Spleen (tissue), 7 donors: ENCODE data around the gene TPH1.

ENCODE experiments used
- POLR2AphosphoS5 ChIP-seq, 3 donors: sonication (generic); formaldehyde crosslinking; IDR thresholded peaks; one replicate each; pipeline ENCODE4 v1.5.1; 2017; ENCODE audit warnings: antibody characterized with exemption in 3 of 3
- TF ChIP-seq, protein P1 (sequence below), 11 experiments: fragments of 200-600 bp in 7 of 11; fragments of 450-650 bp in 4 of 11; sonication (generic) in 4 of 11; IDR thresholded peaks in 8 of 11; conservative IDR thresholded peaks in 3 of 11; 1 replicate in 7 of 11; 2 replicates in 4 of 11; pipeline versions ENCODE4 v1.4.0 to v1.8.0; 2016 to 2021; ENCODE audit warnings: antibody characterized with exemption in 11 of 11, inconsistent platforms in 4 of 11, mild to moderate bottlenecking in 1 of 11
- donor health status: DM: no; HTN: no; CAD: no; lungs with moderate emphysema.
- donor health status: DM: no; HTN: no; CAD: no.
- donor health status: DM: no; HTN: no; CAD: no.

DNA sequence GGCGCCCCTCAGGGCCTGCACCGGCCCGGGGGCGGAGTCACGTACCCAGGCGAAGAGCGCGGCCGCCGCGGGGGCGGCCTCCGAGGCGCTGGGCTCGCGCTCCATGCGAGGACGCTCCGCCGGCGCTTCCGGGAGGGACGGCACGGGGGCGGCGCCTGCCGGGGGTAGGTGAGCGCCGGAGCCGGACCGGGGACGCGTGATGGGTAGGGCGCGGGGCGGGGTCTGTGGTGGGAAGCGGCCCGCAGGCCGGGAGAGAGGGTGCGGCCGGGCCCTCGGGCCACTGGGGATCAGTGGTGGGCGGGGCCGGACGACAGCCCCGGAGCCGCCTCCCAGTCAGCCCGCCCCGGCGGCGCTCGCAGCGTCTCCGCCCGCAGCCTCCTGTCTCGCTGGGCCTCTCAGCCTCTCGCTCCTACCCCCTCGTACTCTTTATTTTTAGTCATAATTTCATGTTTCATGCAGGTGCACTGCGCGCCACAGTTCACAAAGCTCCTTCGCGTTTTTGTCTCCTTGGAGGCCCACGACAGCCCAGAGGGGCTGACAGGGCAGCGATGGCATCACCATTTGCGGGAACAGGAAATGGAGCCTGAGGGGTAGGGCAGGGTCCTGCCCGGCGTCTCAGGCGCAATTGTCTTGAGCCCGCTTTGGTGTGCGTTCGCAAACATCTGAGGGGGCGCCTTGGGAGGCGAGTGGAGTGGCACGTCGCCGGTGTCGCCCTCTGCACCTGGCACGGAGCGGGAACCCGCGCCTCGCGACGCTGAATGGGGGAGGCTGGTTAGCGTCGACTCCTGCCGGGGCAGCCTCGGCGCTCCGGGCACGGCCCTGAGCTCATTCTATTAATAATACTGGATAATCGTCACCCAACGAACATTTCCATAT lies 32.9 kb downstream of the TPH1 start, which contains the start of gene SERGEF:
- TF ChIP-seq POLR2AphosphoS5 (IDR thresholded peaks at IDR 0.05): peak; percentile 93 to 96 (median 96)
- TF ChIP-seq, protein P1, sequence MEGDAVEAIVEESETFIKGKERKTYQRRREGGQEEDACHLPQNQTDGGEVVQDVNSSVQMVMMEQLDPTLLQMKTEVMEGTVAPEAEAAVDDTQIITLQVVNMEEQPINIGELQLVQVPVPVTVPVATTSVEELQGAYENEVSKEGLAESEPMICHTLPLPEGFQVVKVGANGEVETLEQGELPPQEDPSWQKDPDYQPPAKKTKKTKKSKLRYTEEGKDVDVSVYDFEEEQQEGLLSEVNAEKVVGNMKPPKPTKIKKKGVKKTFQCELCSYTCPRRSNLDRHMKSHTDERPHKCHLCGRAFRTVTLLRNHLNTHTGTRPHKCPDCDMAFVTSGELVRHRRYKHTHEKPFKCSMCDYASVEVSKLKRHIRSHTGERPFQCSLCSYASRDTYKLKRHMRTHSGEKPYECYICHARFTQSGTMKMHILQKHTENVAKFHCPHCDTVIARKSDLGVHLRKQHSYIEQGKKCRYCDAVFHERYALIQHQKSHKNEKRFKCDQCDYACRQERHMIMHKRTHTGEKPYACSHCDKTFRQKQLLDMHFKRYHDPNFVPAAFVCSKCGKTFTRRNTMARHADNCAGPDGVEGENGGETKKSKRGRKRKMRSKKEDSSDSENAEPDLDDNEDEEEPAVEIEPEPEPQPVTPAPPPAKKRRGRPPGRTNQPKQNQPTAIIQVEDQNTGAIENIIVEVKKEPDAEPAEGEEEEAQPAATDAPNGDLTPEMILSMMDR (IDR thresholded peaks at IDR 0.05 in 8 of 11, conservative IDR thresholded peaks at IDR 0.05 in 3 of 11): peak in 5 of 11 experiments; percentile 40 to 61 (median 48)
